ENCODE measurements around the gene UAP1.
"Not testable (repeated sequence)": the region's sequence is repeated elsewhere in the genome, so short reads cannot be mapped to it uniquely, and the experiment has no call there.

The UAP1 gene

DNA sequence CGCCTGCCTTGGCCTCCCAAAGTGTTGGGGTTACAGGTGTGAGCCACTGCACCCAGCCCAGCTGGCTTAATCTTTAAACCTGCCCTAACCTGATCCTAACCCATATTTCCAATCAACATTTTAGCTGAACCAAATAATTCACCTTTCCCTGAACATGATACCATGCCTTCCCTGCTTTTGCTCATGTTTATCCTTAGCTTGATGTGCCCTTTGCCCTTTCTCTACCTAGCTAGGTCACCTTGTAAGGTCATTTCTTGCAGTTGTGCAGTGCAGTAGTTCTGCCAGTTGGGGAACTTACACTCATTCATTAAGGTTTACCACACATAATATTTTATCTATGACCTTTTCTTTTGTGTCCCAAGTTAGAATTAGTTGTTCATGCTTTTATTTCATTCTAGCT, 5.3 kb downstream of the UAP1 start:
- DNase-seq: no peak

DNA sequence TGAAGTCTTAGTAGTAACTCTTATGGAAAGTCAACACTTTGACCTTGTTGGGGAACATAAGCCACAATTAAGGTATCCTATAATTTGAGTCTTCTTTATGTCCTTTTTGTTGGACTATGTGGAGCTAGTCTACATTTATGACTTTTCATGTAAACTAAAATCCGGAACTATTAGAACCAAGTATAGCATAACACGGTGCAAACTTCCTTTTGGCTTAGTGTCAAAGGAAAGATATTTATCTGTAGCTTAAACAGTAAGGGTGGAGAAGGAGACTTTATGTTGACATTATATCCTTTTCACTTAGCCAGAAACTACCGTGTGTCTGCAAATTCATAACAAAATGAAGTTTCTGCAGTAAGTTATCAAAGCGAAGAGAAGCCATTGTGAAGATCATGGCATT, 7.3 kb downstream of the UAP1 start:
- no peak for DNase-seq

DNA sequence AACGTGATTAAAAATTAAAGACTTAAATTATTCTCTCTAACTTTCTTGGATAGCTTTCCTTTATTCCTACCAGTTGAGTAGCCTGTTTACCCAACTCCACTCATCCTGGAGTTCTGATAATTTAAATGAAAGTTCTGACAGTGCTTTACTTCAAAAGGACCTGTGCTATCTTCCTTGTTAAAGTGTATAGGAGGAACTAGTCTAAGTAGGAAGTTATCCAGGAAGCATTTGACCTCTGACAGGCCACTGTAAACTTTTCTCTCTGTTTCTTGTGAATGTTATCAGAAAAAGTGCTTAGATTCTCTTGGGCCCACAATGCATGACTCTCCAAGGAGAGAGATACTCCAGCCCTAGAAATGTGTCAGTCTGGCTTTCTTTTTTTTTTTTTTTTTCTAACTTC, 9.2 kb downstream of the UAP1 start:
- no peak for DNase-seq

DNA sequence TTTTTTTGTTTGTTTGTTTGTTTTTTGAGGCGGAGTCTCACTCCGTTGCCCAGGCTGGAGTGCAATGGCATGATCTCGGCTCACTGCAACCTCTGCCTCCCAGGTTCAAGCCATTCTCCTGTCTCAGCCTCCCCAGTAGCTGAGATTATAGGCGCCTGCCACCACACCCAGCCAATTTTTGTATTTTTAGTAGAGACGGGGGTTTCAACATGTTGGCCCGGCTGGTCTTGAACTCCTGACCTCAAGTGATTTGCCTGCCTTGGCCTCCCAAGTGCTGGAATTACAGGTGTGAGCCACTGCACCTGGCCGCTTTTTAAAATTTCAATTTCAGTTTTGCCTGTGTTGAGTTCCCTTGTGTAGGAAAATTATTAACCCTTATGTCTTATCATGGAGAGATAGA, 9.6 kb downstream of the UAP1 start:
- DNase-seq: not testable (repeated sequence)

DNA sequence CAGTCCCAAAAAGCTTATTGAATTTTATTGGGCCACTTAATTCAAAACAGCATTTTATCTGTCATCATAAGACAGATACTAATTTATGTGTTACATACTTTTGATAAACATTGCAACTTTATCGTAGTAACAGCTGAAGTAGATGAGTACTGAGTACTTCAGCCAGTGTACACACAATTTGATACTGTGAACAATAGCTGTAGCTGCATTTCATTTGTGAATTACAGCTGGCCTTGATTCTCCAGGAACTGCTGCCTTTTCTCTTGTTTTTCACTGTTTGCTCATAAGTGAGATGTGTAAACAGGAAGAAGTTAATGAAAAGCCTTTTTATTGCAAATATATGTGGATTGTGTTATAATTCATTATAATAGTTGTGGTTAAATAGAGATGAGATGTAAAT, 10.2 kb downstream of the UAP1 start:
- no peak for DNase-seq

DNA sequence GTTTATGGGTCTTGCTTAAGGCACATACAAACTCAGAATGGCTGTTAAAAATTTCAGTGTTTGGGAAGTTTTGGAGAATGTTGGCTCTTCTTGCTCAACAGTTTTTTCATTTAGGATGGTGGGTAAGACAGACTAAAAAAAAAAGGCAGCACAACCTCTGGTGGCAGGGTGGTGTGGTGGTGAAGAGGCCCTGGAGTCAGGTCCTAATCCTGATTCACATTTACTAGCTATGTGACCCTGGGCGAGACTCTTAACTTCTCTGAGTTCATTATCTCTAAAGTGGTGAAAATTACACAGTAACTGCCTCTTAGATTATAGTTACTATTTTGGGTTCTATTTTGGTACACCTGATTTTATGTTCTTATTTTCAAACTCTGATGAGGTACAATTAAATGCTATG, 11.6 kb downstream of the UAP1 start:
- no peak for DNase-seq

DNA sequence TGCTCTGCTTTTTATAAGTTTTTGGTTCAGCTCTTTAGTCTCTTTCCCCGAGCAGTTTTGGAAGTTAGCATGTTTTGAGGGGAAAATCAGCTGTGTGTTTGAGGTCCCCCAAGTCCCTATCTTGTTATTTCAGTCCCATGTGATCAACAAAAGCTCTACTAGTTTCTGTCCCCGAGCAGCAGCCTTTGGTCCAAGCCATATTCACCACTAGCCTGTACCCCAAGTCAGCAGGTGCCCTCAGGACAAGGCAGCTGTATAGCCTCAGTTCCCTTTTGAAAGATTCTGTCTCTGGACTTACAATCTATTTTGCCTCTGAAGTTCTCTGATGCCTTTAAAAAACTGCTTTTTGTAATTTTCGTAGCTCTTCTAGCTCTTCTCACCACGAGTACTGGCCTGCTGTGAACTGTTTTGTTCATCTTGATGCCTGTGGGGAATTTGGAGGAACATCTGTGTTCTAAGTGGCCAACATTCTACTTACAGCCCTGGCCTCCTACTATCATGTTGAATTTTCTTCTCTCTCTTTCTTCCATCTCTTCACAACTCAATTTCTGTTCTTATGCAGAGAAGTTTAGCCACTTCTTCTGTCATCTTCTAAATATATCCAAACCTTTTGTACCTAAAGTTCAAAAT, 16.7 kb downstream of the UAP1 start:
- no peak for DNase-seq

DNA sequence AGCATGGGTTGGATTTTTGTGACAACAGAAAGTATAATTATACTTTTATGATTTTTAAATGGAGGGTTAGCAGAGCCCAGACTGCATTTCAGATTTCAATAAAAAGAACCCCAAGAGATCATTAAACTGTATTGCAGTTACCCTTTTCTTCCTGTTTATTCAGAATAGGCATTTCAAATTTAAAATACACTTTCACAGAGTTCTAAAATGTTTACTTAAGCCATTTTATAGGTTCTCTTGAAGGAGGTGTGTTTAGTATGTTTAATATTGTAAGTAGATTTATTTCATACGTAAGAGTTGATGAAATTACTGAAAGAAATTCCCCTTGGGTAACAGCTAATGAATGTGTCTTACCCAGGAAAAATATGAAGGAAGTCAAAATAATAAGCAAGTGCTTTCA, 17.4 kb downstream of the UAP1 start:
- DNase-seq: no peak

DNA sequence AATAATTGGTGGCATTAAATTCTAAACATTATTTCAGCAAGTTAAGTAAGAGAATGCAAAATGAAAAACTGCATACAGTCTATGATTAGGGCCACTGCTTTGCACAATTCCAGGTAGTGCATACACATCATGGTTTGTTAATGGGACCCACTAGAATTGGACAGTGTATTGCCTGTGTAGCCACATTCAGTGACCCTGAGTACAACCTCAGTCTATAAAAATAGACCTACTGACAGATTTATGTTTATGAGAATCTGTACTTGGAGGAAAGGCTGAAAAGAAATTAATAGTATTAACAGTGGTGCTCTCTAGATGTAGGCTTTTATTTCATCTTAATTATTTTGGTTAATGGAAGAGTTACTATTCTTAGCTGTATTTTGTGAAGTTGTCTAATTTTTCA, 18.8 kb downstream of the UAP1 start:
- no peak for DNase-seq

DNA sequence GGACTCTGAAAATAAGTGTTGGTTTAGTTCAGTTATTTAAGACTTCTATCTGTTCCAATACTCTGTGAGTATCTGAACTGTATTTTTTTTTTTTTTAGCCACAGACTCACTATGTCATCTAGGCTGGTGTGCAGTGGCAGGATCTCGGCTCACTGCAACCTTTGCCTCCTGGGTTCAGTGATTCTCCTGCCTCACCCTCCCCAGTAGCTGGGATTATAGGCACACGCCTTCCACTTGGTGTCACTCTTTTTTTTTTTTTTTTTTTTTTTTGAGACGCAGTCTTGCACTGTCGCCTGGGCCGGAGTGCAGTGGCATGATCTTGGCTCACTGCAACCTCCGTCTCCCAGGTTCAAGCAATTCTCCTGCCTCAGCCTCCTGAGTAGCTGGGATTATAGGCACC, 21.4 kb downstream of the UAP1 start:
- DNase-seq: not testable (repeated sequence)

DNA sequence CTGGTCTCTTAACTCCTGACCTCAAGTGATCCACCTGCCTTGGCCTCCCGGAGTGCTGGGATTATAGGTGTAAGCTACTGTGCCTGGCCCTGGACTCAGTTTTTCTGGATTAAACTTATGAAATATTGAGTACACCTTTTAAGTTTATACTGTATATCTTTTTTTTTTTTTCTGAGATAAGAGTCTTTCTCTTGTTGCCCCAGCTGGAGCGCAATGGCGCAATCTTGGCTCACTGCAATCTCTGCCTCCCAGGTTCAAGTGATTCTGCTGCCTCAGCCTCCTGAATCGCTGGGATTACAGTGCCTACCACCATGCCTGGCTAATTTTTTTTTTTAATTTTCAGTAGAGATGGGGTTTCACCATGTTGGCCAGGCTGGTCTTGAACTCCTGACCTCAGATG, 23.6 kb downstream of the UAP1 start:
- not testable (repeated sequence) for DNase-seq

DNA sequence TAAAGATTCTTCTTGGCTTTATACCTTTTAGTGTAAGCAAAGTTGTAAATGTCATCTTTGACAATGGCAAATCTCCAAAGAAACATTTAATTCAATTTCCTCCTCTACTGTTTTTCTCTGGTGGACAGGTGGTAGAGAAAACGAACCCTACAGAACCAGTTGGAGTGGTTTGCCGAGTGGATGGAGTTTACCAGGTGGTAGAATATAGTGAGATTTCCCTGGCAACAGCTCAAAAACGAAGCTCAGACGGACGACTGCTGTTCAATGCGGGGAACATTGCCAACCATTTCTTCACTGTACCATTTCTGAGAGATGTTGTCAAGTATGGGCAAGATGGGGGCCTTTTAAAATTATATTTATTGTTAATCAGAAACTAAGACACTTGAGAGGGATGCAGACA, 25.8 kb downstream of the UAP1 start:
- no peak for DNase-seq

DNA sequence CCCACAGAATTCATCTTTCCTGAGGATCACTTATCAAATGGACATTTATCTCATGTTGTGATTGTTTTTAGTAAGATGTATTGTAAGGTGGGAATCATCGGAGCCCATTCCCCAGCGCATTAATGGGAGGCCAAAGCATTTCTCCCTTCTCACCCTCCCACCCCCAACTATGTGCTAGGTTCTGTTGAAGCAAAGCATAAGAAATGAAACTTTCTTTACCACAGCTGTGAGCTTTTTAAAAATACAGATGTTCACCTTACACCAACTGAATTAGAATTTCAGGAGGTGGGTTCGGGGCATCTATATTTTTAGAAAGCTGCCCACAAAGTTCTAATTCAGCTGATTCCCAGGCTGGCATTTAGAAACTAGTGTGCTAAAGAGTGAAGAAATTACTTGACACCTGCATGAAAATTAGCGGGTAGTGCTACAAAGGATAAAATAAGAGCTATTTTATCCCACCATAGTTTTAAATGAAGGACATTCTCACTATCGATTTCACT, 26.3 kb downstream of the UAP1 start:
- DNase-seq: no peak

DNA sequence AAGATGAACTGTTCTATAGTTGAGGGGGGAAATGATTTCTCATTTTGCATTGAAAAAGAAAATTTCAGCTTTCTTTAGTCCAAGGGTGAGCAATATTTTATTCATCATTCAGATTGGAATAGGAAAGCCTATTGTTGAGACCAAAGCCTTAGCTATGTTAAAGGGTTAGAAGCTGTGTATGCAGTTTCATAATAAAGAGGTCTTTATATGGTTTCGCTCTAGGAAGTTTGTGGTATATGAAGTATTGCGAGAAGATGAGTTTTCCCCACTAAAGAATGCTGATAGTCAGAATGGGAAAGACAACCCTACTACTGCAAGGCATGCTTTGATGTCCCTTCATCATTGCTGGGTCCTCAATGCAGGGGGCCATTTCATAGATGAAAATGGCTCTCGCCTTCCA, 28.6 kb downstream of the UAP1 start:
- DNase-seq: no peak

DNA sequence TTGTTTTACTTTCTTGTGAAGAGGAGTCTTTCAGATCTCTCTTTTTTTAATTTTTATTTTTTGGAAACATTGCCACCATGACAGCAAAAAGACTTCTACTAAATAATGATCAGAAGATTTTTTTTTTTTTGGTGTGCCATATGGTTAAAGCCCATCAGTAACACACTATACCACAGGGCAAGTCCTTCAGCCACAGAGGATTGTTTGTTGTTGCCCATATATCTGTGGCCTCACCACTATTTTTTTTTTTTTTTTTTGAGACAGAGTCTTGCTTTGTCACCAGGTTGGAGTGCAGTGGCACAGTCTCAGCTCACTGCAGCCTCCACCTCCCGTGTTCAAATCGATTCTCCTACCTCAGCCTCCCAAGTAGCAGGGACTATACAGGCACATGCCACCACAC, 29.2 kb downstream of the UAP1 start:
- DNase-seq: no peak

DNA sequence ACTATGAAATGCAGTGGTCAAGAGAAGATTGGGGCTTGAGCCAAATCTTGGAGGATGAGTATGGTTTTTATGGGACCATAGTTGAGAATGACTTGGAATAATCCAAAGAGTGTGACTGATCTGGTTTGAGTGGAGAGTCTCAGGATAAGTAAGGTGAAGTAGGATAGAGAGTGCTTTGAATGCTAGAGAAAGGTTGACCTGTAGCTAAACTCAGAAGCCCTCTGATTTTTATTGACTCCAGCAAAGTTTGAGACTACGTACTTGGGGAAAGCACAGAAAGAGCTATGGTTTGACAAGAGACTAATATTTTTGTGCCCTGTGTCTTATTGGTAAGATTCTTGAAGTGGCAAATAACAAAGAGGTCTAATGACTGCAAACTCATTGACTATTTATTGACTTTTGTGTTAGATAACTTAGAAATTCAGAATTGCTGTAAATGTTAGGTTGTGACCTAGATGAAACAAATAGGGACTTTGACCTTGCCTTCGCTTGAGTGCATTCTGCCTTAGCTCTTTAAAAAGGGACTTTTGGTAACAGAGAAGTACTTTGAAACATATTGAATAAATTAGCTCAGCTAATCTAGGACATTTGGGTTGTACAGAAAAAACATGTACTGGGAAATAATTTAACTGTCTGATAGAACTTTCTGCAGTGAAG, 35.1 kb downstream of the UAP1 start:
- no peak for DNase-seq

DNA sequence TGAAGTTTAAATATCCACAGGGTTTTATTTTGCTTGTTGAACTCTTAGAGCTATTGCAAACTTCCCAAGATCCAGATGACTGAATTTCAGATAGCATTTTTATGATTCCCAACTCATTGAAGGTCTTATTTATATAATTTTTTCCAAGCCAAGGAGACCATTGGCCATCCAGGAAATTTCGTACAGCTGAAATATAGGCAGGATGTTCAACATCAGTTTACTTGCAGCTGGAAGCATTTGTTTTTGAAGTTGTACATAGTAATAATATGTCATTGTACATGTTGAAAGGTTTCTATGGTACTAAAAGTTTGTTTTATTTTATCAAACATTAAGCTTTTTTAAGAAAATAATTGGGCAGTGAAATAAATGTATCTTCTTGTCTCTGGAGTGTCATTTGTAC, 37.9 kb downstream of the UAP1 start:
- DNase-seq: no peak

DNA sequence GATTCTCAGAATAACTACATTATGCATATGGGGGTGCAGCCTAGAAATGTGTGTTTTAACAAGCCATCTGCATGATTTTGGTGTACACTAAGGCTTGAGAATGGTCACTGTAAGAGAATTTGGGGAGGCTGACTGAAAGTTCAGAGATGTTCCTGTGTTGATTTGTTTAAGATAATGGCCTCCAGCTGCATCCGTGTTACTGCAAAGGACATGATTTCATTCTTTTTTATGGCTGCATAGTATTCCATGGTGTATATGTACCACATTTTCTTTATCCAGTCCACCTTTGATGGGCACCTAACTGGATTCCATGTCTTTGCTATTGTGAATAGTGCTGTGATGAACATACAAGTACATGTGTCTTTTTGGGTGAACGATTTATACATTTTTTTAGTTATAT, 41.6 kb downstream of the UAP1 start:
- not testable (repeated sequence) for DNase-seq

DNA sequence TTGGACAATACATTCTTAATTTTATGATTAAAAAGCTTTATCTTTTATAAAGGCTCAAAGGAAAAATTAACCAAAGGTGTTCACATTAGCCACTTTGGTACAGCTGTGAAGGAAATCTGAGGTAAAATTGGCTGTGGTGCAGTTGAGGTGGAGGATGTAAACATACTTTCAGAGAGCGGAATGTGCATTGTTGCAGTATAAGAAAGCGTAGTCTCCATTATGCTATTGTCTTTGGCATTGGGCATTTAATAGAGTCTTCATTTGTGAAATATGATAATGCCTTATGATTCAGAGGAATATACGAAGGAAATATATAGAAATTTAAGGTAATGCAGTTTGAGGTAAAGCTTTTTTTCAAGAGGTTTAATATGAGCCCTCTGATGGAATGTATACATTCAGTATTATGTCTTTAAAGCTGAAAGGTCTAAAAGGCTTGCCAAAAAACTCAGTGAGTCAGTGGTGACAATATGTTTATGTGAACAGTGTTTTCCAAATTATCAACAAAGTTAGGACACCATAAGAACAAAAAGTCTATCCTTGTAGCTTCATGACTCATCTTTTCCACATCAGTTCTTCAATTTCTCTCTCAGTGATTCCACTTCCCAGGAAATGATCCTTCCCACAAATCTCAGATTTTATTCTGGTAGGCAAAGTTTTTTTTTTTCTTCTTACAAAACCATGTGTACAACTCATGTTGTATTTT, 43.9 kb downstream of the UAP1 start:
- DNase-seq: no peak

DNA sequence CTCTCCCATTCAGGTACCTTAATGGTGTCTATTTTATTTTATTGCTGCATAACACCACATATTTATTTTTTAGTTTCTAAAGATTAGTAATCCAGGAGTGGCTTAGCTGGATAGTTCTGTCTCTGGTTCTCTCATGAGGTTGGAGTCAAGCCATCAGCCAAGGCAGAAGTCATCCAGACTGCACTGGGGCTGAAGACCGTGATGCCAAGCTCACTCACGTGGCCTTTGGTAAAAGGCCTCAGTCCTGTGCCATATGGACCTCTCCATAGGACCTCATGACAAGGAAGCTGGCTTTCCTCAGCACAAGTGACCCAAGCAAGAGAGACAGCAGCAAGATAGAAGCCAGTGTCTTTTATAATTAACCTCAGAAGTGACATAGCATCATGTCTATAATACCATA, 47.8 kb downstream of the UAP1 start:
- no peak for DNase-seq

DNA sequence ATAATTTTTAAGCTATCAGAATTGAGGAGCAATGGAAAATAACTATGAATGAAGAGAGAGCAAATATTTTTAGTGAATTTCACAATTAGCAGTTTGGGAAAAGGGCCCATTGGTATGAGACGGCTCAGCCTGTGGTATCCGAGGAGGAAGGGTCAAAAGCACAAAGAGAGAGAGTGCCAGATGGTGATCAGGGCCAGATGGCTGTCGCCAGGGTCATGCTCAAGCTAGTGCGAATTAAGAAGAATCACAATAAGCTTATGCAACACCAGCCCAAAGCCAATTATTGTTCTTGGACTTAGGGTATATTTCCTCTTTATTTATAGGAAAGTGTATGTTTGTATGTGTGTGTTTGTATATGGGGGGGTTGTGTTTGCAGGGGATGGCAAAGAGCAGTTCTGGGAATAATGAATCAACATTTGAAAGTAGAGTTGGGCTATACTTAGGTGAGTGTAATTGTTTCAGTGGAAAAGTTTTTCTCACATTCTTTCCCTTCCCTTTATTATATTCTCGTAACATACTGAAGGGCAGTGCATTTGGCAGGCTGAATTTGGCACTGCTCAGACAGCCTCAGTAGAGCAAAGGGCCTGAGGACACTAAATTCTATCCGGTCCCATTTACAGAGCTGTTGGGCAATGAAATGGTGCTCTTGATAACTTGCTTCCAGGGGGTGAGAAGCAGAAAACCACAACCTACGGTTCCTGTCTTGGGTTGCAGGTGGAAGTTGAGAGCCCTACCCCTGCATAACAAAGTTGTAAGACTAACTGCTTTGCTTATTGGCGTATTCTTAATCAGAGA, 51.3 kb downstream of the UAP1 start:
- DNase-seq: no peak

DNA sequence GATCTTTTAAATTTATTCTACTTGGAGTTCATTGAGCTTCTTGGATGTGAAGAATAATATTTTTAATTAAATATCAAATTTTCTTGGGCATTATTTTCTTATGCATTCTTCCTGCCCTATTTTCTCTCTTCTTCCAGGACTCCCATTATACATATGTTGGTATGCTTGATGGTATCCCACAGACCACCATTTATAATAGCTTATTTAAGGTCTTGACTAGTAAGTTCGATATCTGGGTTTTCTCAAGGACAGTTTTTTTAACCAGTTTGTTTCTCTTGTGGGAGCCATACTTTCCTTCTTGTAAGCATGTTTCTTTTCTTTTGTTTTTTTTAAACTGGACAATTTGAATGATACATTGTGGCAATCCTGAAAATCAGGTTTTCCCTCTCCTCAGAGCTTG, 55.3 kb downstream of the UAP1 start:
- DNase-seq: no peak

DNA sequence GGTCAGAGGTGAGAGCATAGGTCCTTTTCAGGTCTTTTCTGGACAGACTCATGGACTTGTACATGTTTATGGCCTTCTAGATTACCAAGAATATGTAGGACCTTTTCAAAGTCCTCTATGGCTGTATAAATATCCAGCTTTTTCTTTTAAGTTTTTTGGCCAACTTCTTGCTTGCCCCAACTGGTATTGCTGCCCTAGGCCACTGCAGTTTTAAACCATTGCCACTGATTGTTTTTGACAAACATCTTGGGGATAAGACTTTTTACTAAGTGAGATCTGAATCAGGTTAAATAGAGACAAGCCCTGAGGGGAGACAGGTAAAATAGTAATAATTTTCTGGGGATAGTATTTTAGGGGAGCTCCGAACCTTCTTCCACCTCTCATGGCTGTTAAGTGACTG, 56.0 kb downstream of the UAP1 start:
- no peak for DNase-seq

DNA sequence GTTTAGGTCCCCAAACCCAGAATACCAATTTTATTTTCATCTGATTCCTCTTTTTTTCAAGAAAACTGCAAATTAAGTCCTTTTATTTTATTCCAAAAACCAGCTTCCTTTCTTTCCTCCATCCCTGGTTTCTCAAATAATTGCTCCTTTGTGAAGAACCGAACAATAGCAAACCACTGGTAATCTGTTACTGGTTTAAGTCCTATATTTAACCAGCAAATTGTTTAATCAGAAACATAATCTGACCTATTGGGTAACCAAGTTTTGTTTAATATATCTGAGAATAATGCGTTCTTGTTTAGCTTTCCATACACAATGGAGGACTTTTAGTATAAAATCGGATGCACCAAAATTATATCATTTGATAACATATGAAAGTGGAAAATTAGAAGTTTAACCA, 57.6 kb downstream of the UAP1 start:
- DNase-seq: no peak

Measured in effector CD8-positive, alpha-beta T cell (primary cell).